GM12891 (cell line): ENCODE measurements around the gene BICD2.

ENCODE experiments used
- DNase-seq: peaks from one replicate; pipeline ENCODE4 v3.0.0; 2011; ENCODE audit warnings: low spot score; ENCODE audit not compliant: insufficient read length
- FAIRE-seq: peaks from 2 replicates; lab custom pipeline; 2011; peaks lifted over from hg19 to GRCh38; lab: Jason Lieb, UNC
- PAX5 ChIP-seq: IDR thresholded peaks from 2 replicates; pipeline ENCODE4 v1.6.1; 2011; ENCODE audit warnings: low read length, moderate library complexity, mild to moderate bottlenecking; ENCODE audit not compliant: insufficient read depth, severe bottlenecking
- POLR2A ChIP-seq: IDR thresholded peaks from 2 replicates; pipeline ENCODE4 v1.6.1; 2011; ENCODE audit warnings: low read depth, low read length, control low read depth
- POLR2AphosphoS5 ChIP-seq: IDR thresholded peaks from 2 replicates; pipeline ENCODE4 v1.6.1; 2011; ENCODE audit warnings: low read depth, low read length, control low read depth
- POU2F2 ChIP-seq: IDR thresholded peaks from 2 replicates; pipeline ENCODE4 v1.6.1; 2011; ENCODE audit warnings: low read depth, mild to moderate bottlenecking, control low read depth, low read length, moderate library complexity
- SPI1 ChIP-seq: IDR thresholded peaks from 2 replicates; pipeline ENCODE4 v1.6.1; 2011; ENCODE audit warnings: low read depth, low read length, control low read depth
- TAF1 ChIP-seq: IDR thresholded peaks from 2 replicates; pipeline ENCODE4 v1.6.1; 2011; ENCODE audit warnings: low read depth, low read length, control low read depth

BICD2 gene

GRCh38 chr9:92679413-92680165 lies 85.0 kb downstream of the BICD2 start:
- no peak for DNase-seq
- no peak for FAIRE-seq
- TF ChIP-seq POLR2A (no peak), POLR2AphosphoS5 (no peak), POU2F2 (no peak), TAF1 (no peak), SPI1 (no peak), PAX5 (no peak)

- DNase-seq: no peak
- FAIRE-seq: no peak
- TF ChIP-seq POU2F2 (no peak), POLR2A (no peak), TAF1 (no peak), POLR2AphosphoS5 (no peak), PAX5 (no peak), SPI1 (no peak)
Observed at GRCh38 chr9:92671323-92671722, 93.3 kb downstream of the BICD2 start.

GRCh38 chr9:92669890-92670708 lies 94.5 kb downstream of the BICD2 start, which contains the start of gene IPPK:
Gene IPPK, minus strand, starts transcription at chr9:92670131. Its CDS starts 143 bp downstream, at chr9:92669988.
- DNase-seq: peak; percentile 99
- peak; percentile 93 for FAIRE-seq
- peak; percentile 92 for TF ChIP-seq POLR2AphosphoS5
- TF ChIP-seq POU2F2: peak; percentile 72; the same call in 1 of the 2 replicates
- peak; percentile 91 for TF ChIP-seq POLR2A
- TF ChIP-seq SPI1: no peak
- TF ChIP-seq TAF1: peak; percentile 61; the same call in 1 of the 2 replicates
- TF ChIP-seq PAX5: no peak

- FAIRE-seq: no peak
- no peak for TF ChIP-seq PAX5
- TF ChIP-seq SPI1: no peak
- no peak for TF ChIP-seq TAF1
- TF ChIP-seq POLR2AphosphoS5: no peak
- no peak for TF ChIP-seq POU2F2
- TF ChIP-seq POLR2A: no peak
- DNase-seq: no peak
Observed at GRCh38 chr9:92669527-92669889, 95.1 kb downstream of the BICD2 start.

GRCh38 chr9:92668746-92669526 lies 95.7 kb downstream of the BICD2 start:
- FAIRE-seq (no peak), DNase-seq (no peak)
- TF ChIP-seq POLR2AphosphoS5 (no peak), TAF1 (peak; percentile 20; the same call in 1 of the 2 replicates), POLR2A (no peak), SPI1 (no peak)

- DNase-seq: no peak
- no peak for TF ChIP-seq POU2F2
- no peak for TF ChIP-seq POLR2A
- TF ChIP-seq PAX5: no peak
- no peak for TF ChIP-seq TAF1
- TF ChIP-seq SPI1: no peak
- TF ChIP-seq POLR2AphosphoS5: no peak
- FAIRE-seq: no peak
Observed at GRCh38 chr9:92666912-92667532, 97.6 kb downstream of the BICD2 start.

- TF ChIP-seq TAF1: no peak
- TF ChIP-seq POU2F2: no peak
- TF ChIP-seq POLR2AphosphoS5: 0 out of 2 replicates have a peak, but pooled peaks have one; percentile 18
- no peak for DNase-seq
- FAIRE-seq: no peak
Observed at GRCh38 chr9:92666236-92666635, 98.4 kb downstream of the BICD2 start.

- FAIRE-seq: no peak
- TF ChIP-seq POU2F2: no peak
- no peak for TF ChIP-seq POLR2AphosphoS5
- no peak for TF ChIP-seq TAF1
- no peak for TF ChIP-seq POLR2A
- no peak for TF ChIP-seq SPI1
- TF ChIP-seq PAX5: no peak
- DNase-seq: no peak
Observed at GRCh38 chr9:92665836-92666235, 98.8 kb downstream of the BICD2 start.
